Calu3 (cell line): ENCODE results near the gene ITIH4. TPM values are rescaled to one million over a fixed set of nuclear protein-coding genes. Genes with fewer than 3 reads are reported as not detected.

Experiments
- BruUV-seq: library from RNA; stranded (reverse); fragments of 400-500 nt; replicated peaks from 2 replicates; lab custom pipeline; 2021; lab: Mats Ljungman, UMichigan
- CTCF ChIA-PET: fragments of 300-600 bp; sonication (Branson Sonifier 250); formaldehyde crosslinking; loops from one replicate; lab custom pipeline; 2022; ENCODE audit warnings: antibody characterized with exemption; lab: Charles Lee
- DNase-seq: peaks from one replicate; pipeline ENCODE4 v3.0.0; 2022
- H3K27ac Mint-ChIP-seq: one replicate; pipeline ENCODE4 v1.8.0; 2022; ENCODE audit warnings: mixed read lengths; ENCODE audit not compliant: unreplicated experiment
- H3K27me3 Mint-ChIP-seq: one replicate; pipeline ENCODE4 v1.8.0; 2022; ENCODE audit warnings: mixed read lengths; ENCODE audit not compliant: unreplicated experiment
- H3K36me3 Mint-ChIP-seq: one replicate; pipeline ENCODE4 v1.8.0; 2022; ENCODE audit warnings: mild to moderate bottlenecking, moderate library complexity, mixed read lengths; ENCODE audit not compliant: insufficient read depth, unreplicated experiment
- H3K4me1 Mint-ChIP-seq: one replicate; pipeline ENCODE4 v1.8.0; 2022; ENCODE audit warnings: mild to moderate bottlenecking, low read depth, mixed read lengths; ENCODE audit not compliant: unreplicated experiment
- H3K4me3 Mint-ChIP-seq: one replicate; pipeline ENCODE4 v1.8.0; 2022; ENCODE audit warnings: mild to moderate bottlenecking, low read depth, moderate library complexity, mixed read lengths; ENCODE audit not compliant: unreplicated experiment
- H3K9me3 Mint-ChIP-seq: one replicate; pipeline ENCODE4 v1.8.0; 2022; ENCODE audit warnings: low read depth, mixed read lengths; ENCODE audit not compliant: unreplicated experiment
- intact Hi-C: fragments of 100-400 bp; cut with micrococcal nuclease; formaldehyde crosslinking; loops from one replicate; pipeline ENCODE4 v1.10.0; 2022; ENCODE audit not compliant: unreplicated experiment
- total RNA-seq: library from RNA; stranded (reverse); gene quantifications from 2 replicates; pipeline ENCODE4 v1.2.3, GENCODE V29; 2022
- TF ChIP-seq, protein P1 (sequence below): fragments of 200-600 bp; IDR thresholded peaks from one replicate; pipeline ENCODE4 v1.8.0; 2022; ENCODE audit warnings: antibody characterized with exemption; ENCODE audit not compliant: unreplicated experiment

Gene ITIH4
- total RNA-seq, 1 experiment from 2014 or later = 3.0 TPM

DNA sequence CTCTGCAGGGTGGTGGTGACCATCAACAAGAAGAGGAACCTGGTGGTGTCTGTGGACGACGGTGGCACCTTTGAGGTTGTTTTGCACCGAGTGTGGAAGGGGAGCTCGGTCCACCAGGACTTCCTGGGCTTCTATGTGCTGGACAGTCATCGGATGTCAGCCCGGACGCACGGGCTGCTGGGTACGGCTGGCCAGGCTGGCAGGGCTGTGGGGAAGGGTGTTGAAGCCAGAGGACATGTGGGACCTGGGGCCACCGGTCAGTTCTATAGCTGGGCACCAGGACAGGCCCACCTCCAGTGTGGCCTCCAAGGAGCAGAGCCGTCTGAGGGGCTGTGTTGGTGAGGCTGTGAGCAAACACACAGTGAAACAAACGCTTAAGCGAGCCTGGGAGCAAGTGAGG lies 39.7 kb downstream of the ITIH4 start:
- DNase-seq = no peak
- H3K4me1 Mint-ChIP-seq = no peaks in the 10 kb centered on the region
- H3K36me3 Mint-ChIP-seq = no peaks in the 10 kb centered on the region
- peaks cover 75% of the 10 kb centered on the region for H3K27me3 Mint-ChIP-seq
- intact Hi-C loops = no loop called here
- no peak overlapping the region for H3K4me3 Mint-ChIP-seq
- no TSS peak for BruUV-seq
- no peaks in the 10 kb centered on the region for H3K9me3 Mint-ChIP-seq
- TF ChIP-seq, protein P1, sequence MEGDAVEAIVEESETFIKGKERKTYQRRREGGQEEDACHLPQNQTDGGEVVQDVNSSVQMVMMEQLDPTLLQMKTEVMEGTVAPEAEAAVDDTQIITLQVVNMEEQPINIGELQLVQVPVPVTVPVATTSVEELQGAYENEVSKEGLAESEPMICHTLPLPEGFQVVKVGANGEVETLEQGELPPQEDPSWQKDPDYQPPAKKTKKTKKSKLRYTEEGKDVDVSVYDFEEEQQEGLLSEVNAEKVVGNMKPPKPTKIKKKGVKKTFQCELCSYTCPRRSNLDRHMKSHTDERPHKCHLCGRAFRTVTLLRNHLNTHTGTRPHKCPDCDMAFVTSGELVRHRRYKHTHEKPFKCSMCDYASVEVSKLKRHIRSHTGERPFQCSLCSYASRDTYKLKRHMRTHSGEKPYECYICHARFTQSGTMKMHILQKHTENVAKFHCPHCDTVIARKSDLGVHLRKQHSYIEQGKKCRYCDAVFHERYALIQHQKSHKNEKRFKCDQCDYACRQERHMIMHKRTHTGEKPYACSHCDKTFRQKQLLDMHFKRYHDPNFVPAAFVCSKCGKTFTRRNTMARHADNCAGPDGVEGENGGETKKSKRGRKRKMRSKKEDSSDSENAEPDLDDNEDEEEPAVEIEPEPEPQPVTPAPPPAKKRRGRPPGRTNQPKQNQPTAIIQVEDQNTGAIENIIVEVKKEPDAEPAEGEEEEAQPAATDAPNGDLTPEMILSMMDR = no peak
- CTCF ChIA-PET = no interaction called here
- H3K27ac Mint-ChIP-seq = no peak overlapping the region

DNA sequence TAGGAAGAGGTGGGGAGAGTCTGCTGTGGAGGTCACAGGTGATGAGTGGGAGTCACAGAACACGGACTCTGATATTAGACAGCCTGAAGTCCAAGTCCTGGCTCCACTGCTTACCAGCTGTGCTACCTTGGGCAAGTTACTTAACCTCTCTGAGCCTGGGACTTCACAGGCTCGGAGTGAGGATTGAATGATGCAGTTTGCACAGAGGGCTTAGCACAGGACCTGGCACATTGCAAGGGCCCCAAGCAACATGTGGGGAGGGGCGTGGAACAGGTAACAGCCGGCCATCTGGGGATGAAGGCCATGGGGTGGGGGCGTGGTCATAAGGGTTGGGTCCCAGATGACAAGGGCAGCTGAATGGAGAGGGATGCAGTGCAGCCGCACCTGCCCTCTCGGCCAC lies 40.1 kb downstream of the ITIH4 start:
- no peak for DNase-seq
- intact Hi-C loops = no loop called here
- TF ChIP-seq, protein P1 = no peak
- peaks cover 75% of the 10 kb centered on the region for H3K27me3 Mint-ChIP-seq
- no peak overlapping the region for H3K4me3 Mint-ChIP-seq
- no peaks in the 10 kb centered on the region for H3K4me1 Mint-ChIP-seq
- CTCF ChIA-PET = no interaction called here
- no TSS peak for BruUV-seq
- H3K9me3 Mint-ChIP-seq = no peaks in the 10 kb centered on the region
- no peak overlapping the region for H3K27ac Mint-ChIP-seq
- no peaks in the 10 kb centered on the region for H3K36me3 Mint-ChIP-seq

GRCh38 chr3:52789746-52790040 lies 40.8 kb downstream of the ITIH4 start:
- no peak for DNase-seq
- H3K9me3 Mint-ChIP-seq = no peaks in the 10 kb centered on the region
- peaks cover 75% of the 10 kb centered on the region for H3K27me3 Mint-ChIP-seq
- TF ChIP-seq, protein P1 = no peak
- no peak overlapping the region for H3K27ac Mint-ChIP-seq
- BruUV-seq = no TSS peak
- H3K4me1 Mint-ChIP-seq = no peaks in the 10 kb centered on the region
- no peaks in the 10 kb centered on the region for H3K36me3 Mint-ChIP-seq
- intact Hi-C loops = no loop called here
- CTCF ChIA-PET = interaction anchor here (0.6 kb wide), 1 partner anchor 13 kb away, joined by 4 read pairs; no protein-coding TSS in a partner anchor
- no peak overlapping the region for H3K4me3 Mint-ChIP-seq

DNA sequence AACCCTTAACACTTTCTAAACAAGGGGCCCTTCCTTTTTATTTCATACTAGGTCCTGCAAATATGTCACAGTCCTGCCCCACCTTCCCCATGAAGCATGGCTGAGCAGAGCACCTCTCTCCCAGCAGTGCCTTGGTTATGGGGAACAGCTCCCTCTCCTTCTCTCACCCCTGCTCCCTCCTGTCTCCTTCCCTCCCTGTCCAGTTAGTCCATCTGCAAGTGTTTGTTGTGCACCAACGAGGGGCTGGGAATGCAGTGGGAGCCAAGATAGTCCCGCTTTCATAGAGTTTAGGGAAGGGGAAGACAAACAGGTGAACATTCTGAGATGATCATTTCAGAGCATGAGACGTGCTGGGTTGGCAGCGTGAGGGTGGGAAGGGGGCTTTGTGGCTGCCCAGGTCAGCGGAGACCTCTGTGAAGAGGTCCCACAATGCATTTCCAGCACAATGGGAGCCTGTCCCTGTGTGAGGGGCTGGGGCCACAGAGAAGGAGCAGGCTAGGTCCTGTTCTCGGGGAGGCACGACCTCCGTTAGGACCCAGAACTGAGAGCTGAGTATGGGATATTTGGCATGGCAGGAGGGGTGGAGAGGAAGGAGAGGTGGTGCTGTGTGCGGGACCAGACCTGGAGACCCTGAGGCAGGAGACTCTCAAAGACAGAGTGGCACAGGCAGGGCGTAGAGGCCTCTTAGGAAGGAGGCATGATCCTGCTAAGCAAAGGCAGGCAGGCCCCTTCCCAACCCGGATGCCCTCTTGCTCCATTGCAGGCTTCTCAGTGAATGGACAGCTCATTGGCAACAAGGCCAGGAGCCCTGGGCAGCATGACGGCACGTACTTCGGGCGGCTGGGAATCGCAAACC lies 41.4 kb downstream of the ITIH4 start:
- no peaks in the 10 kb centered on the region for H3K9me3 Mint-ChIP-seq
- CTCF ChIA-PET = interaction anchor here (0.6 kb wide), 1 partner anchor 13 kb away, joined by 4 read pairs; no protein-coding TSS in a partner anchor

More for the DNA sequence above, 41.4 kb downstream of the ITIH4 start:
- no TSS peak for BruUV-seq
- Mint-ChIP-seq H3K4me3 (no peak overlapping the region), H3K4me1 (no peaks in the 10 kb centered on the region), H3K36me3 (no peaks in the 10 kb centered on the region), H3K27ac (no peak overlapping the region), H3K27me3 (peaks cover 78% of the 10 kb centered on the region)
- intact Hi-C loops = no loop called here
- TF ChIP-seq, protein P1 = no peak
- DNase-seq = no peak
